A549 (cell line): Measurements from ENCODE around the gene SNRNP70. TPM values are rescaled to one million over a fixed set of nuclear protein-coding genes. Genes with fewer than 3 reads are reported as not detected.

Source experiments
- ATAC-seq, 2 experiments: fragments of 200-7000 bp in 1 of 2; fragments of >200 bp in 1 of 2; cut with Nextera tagmentation in 1 of 2; cut with Tn5 transposase in 1 of 2; 3 replicates each; pipeline versions ENCODE4 v1.8.0 to v1.9.1; 2018 to 2020; ENCODE audit warnings: mild to moderate bottlenecking in 1 of 2, moderate library complexity in 1 of 2
- CTCF ChIA-PET: fragments of 300-600 bp; sonication (Branson Sonifier 250); formaldehyde crosslinking; extraction: SDS; loops from one replicate; lab custom pipeline; 2021; ENCODE audit warnings: antibody characterized with exemption, inconsistent platforms; lab: Yijun Ruan, JAX
- POLR2A ChIA-PET: fragments of 350-600 bp; formaldehyde crosslinking; extraction: SDS; loops from one replicate; lab custom pipeline; 2021; ENCODE audit warnings: antibody characterized with exemption, inconsistent platforms; lab: Yijun Ruan, JAX
- DNase-seq, 2 experiments: peaks; one replicate each; pipeline versions ENCODE4 v3.0.0 to v3.0.0-alpha.2; 2011 to 2016; ENCODE audit warnings: low read depth in 1 of 2, low spot score in 1 of 2
- FAIRE-seq: peaks from 2 replicates; lab custom pipeline; 2011; peaks lifted over from hg19 to GRCh38; lab: Jason Lieb, UNC
- H3K27ac ChIP-seq, 2 experiments: fragments of >200 bp; sonication (Bioruptor Twin); formaldehyde crosslinking; 3 replicates each; pipeline ENCODE4 v1.5.1; 2016 to 2017
- H3K4me1 ChIP-seq: fragments of >200 bp; sonication (Bioruptor Twin); formaldehyde crosslinking; 3 replicates; pipeline ENCODE4 v1.6.1; 2016
- H3K4me2 ChIP-seq: fragments of >200 bp; sonication (Bioruptor Twin); formaldehyde crosslinking; 3 replicates; pipeline ENCODE4 v1.6.1; 2016
- H3K4me3 ChIP-seq: fragments of >200 bp; sonication (Bioruptor Twin); formaldehyde crosslinking; 3 replicates; pipeline ENCODE4 v1.5.1; 2016
- H3K9me3 ChIP-seq: fragments of >200 bp; sonication (Bioruptor Twin); formaldehyde crosslinking; 3 replicates; pipeline ENCODE4 v1.6.1; 2016
- CHD2 ChIP-seq: fragments of 150-350 bp; IDR thresholded peaks from 2 replicates; pipeline ENCODE4 v1.6.1; 2014; ENCODE audit warnings: low read length; ENCODE audit not compliant: partially characterized antibody
- EHF ChIP-seq: fragments of 250-450 bp; sonication (Bioruptor Pico); IDR thresholded peaks from 2 replicates; pipeline ENCODE4 v1.5.0; 2020; ENCODE audit warnings: mild to moderate bottlenecking
- EP300 ChIP-seq, 2 experiments: fragments of >200 bp; sonication (Bioruptor Twin); formaldehyde crosslinking; IDR thresholded peaks; 2 replicates in 1 of 2; 3 replicates in 1 of 2; pipeline ENCODE4 v1.6.1; 2016 to 2017
- ESRRA ChIP-seq: fragments of 150-350 bp; IDR thresholded peaks from 2 replicates; pipeline ENCODE4 v1.6.1; 2014; ENCODE audit warnings: mild to moderate bottlenecking, low read length, borderline replicate concordance
- FOXS1 ChIP-seq: fragments of 250-450 bp; sonication (Bioruptor Pico); IDR thresholded peaks from 2 replicates; pipeline ENCODE4 v1.5.0; 2020; ENCODE audit warnings: mild to moderate bottlenecking, moderate library complexity
- GATA3 ChIP-seq: IDR thresholded peaks from 2 replicates; pipeline ENCODE4 v1.6.1; 2012; ENCODE audit warnings: borderline replicate concordance
- HDAC2 ChIP-seq: fragments of 200-600 bp; sonication (generic); IDR thresholded peaks from 2 replicates; pipeline ENCODE4 v1.6.1; 2016
- HEYL ChIP-seq: fragments of 250-450 bp; sonication (Bioruptor Pico); IDR thresholded peaks from 2 replicates; pipeline ENCODE4 v1.8.0; 2021; ENCODE audit warnings: mild to moderate bottlenecking, moderate library complexity
- HOXA7 ChIP-seq: fragments of 250-450 bp; sonication (Bioruptor Pico); IDR thresholded peaks from 2 replicates; pipeline ENCODE4 v1.5.0; 2020; ENCODE audit warnings: mild to moderate bottlenecking, moderate library complexity
- HOXB13 ChIP-seq: fragments of 250-450 bp; sonication (Bioruptor Pico); IDR thresholded peaks from 2 replicates; pipeline ENCODE4 v1.5.0; 2020; ENCODE audit warnings: low read depth, mild to moderate bottlenecking, moderate library complexity
- KDM1A ChIP-seq: fragments of 200-600 bp; sonication (generic); IDR thresholded peaks from 2 replicates; pipeline ENCODE4 v1.6.1; 2016; ENCODE audit warnings: low read depth, mild to moderate bottlenecking
- NPAS2 ChIP-seq: fragments of 250-450 bp; sonication (Bioruptor Pico); IDR thresholded peaks from 2 replicates; pipeline ENCODE4 v1.8.0; 2022; ENCODE audit warnings: mild to moderate bottlenecking, moderate library complexity, borderline replicate concordance
- NR3C1 ChIP-seq: fragments of >200 bp; sonication (Bioruptor Twin); formaldehyde crosslinking; IDR thresholded peaks from 3 replicates; pipeline ENCODE4 v1.6.1; 2017
- POLR2A ChIP-seq: IDR thresholded peaks from 2 replicates; pipeline ENCODE4 v1.6.1; 2012; ENCODE audit warnings: mild to moderate bottlenecking, low read length
- POLR2AphosphoS2 ChIP-seq: conservative IDR thresholded peaks from 2 replicates; pipeline ENCODE4 v1.6.1; 2012; ENCODE audit warnings: low read length, improper control_type of control experiment, inconsistent platforms
- RAD21 ChIP-seq, 2 experiments: fragments of >200 bp in 1 of 2; sonication (Bioruptor Twin) in 1 of 2; formaldehyde crosslinking in 1 of 2; IDR thresholded peaks in 1 of 2; conservative IDR thresholded peaks in 1 of 2; 2 replicates in 1 of 2; 3 replicates in 1 of 2; pipeline ENCODE4 v1.6.1; 2012 to 2018; ENCODE audit warnings: inconsistent platforms in 1 of 2
- RARB ChIP-seq: fragments of 250-450 bp; sonication (Bioruptor Pico); IDR thresholded peaks from 2 replicates; pipeline ENCODE4 v1.8.0; 2021; ENCODE audit warnings: mild to moderate bottlenecking, moderate library complexity
- RCOR1 ChIP-seq: fragments of 150-350 bp; IDR thresholded peaks from 2 replicates; pipeline ENCODE4 v1.6.1; 2014; ENCODE audit warnings: antibody characterized with exemption, low read length, low read depth
- RFX5 ChIP-seq: fragments of 450-650 bp; IDR thresholded peaks from 2 replicates; pipeline ENCODE4 v1.7.1; 2014; ENCODE audit warnings: antibody characterized with exemption, mild to moderate bottlenecking, moderate library complexity
- RNF2 ChIP-seq: fragments of 200-600 bp; sonication (generic); IDR thresholded peaks from 2 replicates; pipeline ENCODE4 v1.6.1; 2016; ENCODE audit warnings: low read depth, mild to moderate bottlenecking, antibody characterized with exemption, moderate library complexity, borderline replicate concordance
- TFCP2L1 ChIP-seq: fragments of 250-450 bp; sonication (Bioruptor Pico); IDR thresholded peaks from 2 replicates; pipeline ENCODE4 v1.5.0; 2021; ENCODE audit warnings: mild to moderate bottlenecking
- ZFP36 ChIP-seq: fragments of 450-650 bp; IDR thresholded peaks from 2 replicates; pipeline ENCODE4 v1.6.1; 2014; ENCODE audit warnings: borderline replicate concordance; ENCODE audit not compliant: partially characterized antibody
- ZNF302 ChIP-seq: fragments of 250-450 bp; sonication (Bioruptor Pico); IDR thresholded peaks from 2 replicates; pipeline ENCODE4 v1.9.0; 2021; ENCODE audit warnings: inconsistent platforms, mild to moderate bottlenecking, moderate library complexity
- WGBS: methylation state at CpG from one replicate; pipeline ENCODE4 v1.1.6; 2017; ENCODE audit errors: missing lambda C conversion rate; 5-methylcytosine and 5-hydroxymethylcytosine counted together
- polyA minus RNA-seq: library from RNA; depleted of rRNA, polyadenylated mRNA; stranded (reverse); fragments of >200 nt; gene quantifications from 2 replicates; pipeline ENCODE4 v1.2.3, GENCODE V29; 2011; rRNA and poly(A)+ RNA removed
- polyA plus RNA-seq, 4 experiments: library from polyadenylated mRNA; depleted of rRNA in 3 of 4; stranded (reverse); fragments of >200 nt; fragmentation: RNase III in 1 of 4; extraction: RNeasy Plus Mini Kit Qiagen cat#74134 plus additional on column Dnase treatment in 1 of 4; gene quantifications; 2 replicates in 3 of 4; 3 replicates in 1 of 4; pipeline ENCODE4 v1.2.3, GENCODE V29; 2011 to 2017
- TF ChIP-seq, protein P1 (sequence below): fragments of >200 bp; sonication (Bioruptor Twin); formaldehyde crosslinking; IDR thresholded peaks from 3 replicates; pipeline ENCODE4 v1.6.1; 2016
- TF ChIP-seq, protein P2 (sequence below): fragments of >200 bp; sonication (Bioruptor Twin); formaldehyde crosslinking; IDR thresholded peaks from 3 replicates; pipeline ENCODE4 v1.5.1; 2016
- TF ChIP-seq, protein P3 (sequence below): fragments of 450-650 bp; IDR thresholded peaks from 2 replicates; pipeline ENCODE4 v1.6.1; 2014; ENCODE audit warnings: antibody characterized with exemption
- TF ChIP-seq, protein P4 (sequence below): fragments of 250-450 bp; sonication (Bioruptor Pico); IDR thresholded peaks from 2 replicates; pipeline ENCODE4 v1.5.0; 2021; ENCODE audit warnings: mild to moderate bottlenecking, moderate library complexity, borderline replicate concordance
- TF ChIP-seq, protein P5 (sequence below): IDR thresholded peaks from 2 replicates; pipeline ENCODE4 v1.6.1; 2012
- TF ChIP-seq, protein P6 (sequence below): fragments of >200 bp; sonication (Bioruptor Twin); formaldehyde crosslinking; IDR thresholded peaks from 2 replicates; pipeline ENCODE4 v1.6.1; 2016
- TF ChIP-seq, protein P7 (sequence below): fragments of 150-350 bp; IDR thresholded peaks from 2 replicates; pipeline ENCODE4 v1.6.1; 2014; ENCODE audit warnings: low read depth, mild to moderate bottlenecking, low read length

The SNRNP70 gene, protein sequence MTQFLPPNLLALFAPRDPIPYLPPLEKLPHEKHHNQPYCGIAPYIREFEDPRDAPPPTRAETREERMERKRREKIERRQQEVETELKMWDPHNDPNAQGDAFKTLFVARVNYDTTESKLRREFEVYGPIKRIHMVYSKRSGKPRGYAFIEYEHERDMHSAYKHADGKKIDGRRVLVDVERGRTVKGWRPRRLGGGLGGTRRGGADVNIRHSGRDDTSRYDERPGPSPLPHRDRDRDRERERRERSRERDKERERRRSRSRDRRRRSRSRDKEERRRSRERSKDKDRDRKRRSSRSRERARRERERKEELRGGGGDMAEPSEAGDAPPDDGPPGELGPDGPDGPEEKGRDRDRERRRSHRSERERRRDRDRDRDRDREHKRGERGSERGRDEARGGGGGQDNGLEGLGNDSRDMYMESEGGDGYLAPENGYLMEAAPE
- polyA plus RNA-seq (2011; rRNA removed) = 214 and 220 TPM in 2 replicates
- 597 and 680 TPM in 2 replicates for polyA plus RNA-seq (2012; cell fraction: cytosol; rRNA removed)
- polyA plus RNA-seq (2012; cell fraction: nucleus; rRNA removed) = 1,091 and 1,335 TPM in 2 replicates
- 338 to 350 TPM (median 342 TPM) in 3 replicates for polyA plus RNA-seq (2017; fragmentation: RNase III; extraction: RNeasy Plus Mini Kit Qiagen cat#74134 plus additional on column Dnase treatment)
- 126 and 131 TPM in 2 replicates for polyA minus RNA-seq

DNA sequence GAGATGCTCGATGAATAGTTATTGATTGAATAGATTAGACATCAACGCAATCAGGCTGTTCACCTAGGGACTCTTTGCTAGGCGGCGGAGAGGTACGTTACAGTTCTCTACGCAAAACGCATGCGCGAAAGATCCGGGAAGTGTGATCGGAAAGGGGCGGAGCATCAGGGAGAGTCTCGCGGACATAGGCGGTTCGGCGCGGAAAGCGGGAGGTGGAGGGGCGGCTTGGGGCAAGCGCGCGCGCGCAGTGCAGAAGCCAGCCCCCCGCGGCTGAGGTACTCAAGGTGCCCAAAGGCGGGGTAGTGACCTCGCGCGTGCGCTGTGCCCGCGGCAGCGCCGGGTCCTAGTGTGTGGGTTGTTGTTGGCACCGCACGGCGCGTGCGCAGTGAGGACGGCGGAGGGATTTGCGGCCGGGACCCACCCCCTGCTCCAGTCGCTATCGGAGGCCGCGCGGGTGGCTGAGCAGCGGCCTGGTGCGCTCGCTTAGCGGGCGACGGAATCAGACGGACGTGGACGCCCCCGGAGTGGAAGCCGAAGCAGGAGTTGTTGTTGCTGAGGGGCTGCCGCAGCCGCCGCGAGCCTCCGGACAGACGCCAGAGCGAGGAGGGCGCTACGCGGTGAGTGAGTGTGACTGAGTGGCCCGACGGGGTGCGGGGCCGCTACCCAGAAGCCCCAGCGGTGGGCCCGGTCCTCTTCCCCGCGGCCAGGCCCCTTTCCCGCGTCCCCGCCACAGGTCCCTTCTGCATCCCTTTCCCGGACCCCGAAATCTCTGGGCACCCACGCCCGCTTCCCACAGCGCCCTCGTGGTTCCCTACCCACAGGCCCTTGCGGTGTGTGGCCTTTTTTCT lies at the start of gene SNRNP70:
TSS of gene SNRNP70 (plus strand) at position 432 of the 848 bp plus-strand sequence. CDS start 964 bp downstream, outside the sequence.
- ATAC-seq = peak; percentile 94 to 95
- FAIRE-seq = peak; percentile 97
- ChIA-PET CTCF (interaction anchor here (0.7 to 3.9 kb wide), 5 partner anchors 10 to 123 kb away, joined by 3 to 58 read pairs (median 9); no protein-coding TSS in a partner anchor), POLR2A (no interaction called here)
- Histone ChIP-seq H3K4me1 (peaks cover 20% of the 10 kb centered on the region), H3K4me3 (peak within 1 kb of the TSS; percentile 73), H3K9me3 (no peaks in the 10 kb centered on the region), H3K4me2 (peak within 1 kb of the TSS; percentile 96), H3K27ac (peak within 1 kb of the TSS; percentile 88 to 91)
- WGBS = 2% methylated on average over 58 of the region's 89 CpGs
- peak; percentile 100 for DNase-seq
- no peak for TF ChIP-seq EHF (CRISPR knock-in tag)
- no peak for TF ChIP-seq ESRRA
- TF ChIP-seq ZFP36 = no peak
- TF ChIP-seq, protein P1, sequence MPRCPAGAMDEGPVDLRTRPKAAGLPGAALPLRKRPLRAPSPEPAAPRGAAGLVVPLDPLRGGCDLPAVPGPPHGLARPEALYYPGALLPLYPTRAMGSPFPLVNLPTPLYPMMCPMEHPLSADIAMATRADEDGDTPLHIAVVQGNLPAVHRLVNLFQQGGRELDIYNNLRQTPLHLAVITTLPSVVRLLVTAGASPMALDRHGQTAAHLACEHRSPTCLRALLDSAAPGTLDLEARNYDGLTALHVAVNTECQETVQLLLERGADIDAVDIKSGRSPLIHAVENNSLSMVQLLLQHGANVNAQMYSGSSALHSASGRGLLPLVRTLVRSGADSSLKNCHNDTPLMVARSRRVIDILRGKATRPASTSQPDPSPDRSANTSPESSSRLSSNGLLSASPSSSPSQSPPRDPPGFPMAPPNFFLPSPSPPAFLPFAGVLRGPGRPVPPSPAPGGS = peak; percentile 97
- no peak for TF ChIP-seq ZNF302
- no peak for TF ChIP-seq KDM1A
- no peak for TF ChIP-seq TFCP2L1 (CRISPR knock-in tag)
- no peak for TF ChIP-seq RARB (CRISPR knock-in tag)
- TF ChIP-seq, protein P2, sequence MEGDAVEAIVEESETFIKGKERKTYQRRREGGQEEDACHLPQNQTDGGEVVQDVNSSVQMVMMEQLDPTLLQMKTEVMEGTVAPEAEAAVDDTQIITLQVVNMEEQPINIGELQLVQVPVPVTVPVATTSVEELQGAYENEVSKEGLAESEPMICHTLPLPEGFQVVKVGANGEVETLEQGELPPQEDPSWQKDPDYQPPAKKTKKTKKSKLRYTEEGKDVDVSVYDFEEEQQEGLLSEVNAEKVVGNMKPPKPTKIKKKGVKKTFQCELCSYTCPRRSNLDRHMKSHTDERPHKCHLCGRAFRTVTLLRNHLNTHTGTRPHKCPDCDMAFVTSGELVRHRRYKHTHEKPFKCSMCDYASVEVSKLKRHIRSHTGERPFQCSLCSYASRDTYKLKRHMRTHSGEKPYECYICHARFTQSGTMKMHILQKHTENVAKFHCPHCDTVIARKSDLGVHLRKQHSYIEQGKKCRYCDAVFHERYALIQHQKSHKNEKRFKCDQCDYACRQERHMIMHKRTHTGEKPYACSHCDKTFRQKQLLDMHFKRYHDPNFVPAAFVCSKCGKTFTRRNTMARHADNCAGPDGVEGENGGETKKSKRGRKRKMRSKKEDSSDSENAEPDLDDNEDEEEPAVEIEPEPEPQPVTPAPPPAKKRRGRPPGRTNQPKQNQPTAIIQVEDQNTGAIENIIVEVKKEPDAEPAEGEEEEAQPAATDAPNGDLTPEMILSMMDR = no peak
- TF ChIP-seq, protein P3, sequence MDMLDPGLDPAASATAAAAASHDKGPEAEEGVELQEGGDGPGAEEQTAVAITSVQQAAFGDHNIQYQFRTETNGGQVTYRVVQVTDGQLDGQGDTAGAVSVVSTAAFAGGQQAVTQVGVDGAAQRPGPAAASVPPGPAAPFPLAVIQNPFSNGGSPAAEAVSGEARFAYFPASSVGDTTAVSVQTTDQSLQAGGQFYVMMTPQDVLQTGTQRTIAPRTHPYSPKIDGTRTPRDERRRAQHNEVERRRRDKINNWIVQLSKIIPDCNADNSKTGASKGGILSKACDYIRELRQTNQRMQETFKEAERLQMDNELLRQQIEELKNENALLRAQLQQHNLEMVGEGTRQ = no peak; the same call in 1 of the 2 replicates
- TF ChIP-seq EP300 (IDR thresholded peaks at IDR 0.05) = no peak
- no peak for TF ChIP-seq RCOR1
- TF ChIP-seq NPAS2 = no peak
- TF ChIP-seq RFX5 = no peak
- TF ChIP-seq POLR2AphosphoS2 = no peak
- TF ChIP-seq, protein P4, sequence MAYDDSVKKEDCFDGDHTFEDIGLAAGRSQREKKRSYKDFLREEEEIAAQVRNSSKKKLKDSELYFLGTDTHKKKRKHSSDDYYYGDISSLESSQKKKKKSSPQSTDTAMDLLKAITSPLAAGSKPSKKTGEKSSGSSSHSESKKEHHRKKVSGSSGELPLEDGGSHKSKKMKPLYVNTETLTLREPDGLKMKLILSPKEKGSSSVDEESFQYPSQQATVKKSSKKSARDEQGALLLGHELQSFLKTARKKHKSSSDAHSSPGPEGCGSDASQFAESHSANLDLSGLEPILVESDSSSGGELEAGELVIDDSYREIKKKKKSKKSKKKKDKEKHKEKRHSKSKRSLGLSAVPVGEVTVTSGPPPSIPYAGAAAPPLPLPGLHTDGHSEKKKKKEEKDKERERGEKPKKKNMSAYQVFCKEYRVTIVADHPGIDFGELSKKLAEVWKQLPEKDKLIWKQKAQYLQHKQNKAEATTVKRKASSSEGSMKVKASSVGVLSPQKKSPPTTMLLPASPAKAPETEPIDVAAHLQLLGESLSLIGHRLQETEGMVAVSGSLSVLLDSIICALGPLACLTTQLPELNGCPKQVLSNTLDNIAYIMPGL (CRISPR knock-in tag) = peak; percentile 95
- peak; percentile 88 for TF ChIP-seq CHD2
- TF ChIP-seq GATA3 = peak; percentile 44; the same call in 1 of the 2 replicates
- no peak for TF ChIP-seq FOXS1 (CRISPR knock-in tag)
- no peak for TF ChIP-seq RNF2
- TF ChIP-seq, protein P5, sequence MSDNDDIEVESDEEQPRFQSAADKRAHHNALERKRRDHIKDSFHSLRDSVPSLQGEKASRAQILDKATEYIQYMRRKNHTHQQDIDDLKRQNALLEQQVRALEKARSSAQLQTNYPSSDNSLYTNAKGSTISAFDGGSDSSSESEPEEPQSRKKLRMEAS = peak; percentile 96
- TF ChIP-seq, protein P6, sequence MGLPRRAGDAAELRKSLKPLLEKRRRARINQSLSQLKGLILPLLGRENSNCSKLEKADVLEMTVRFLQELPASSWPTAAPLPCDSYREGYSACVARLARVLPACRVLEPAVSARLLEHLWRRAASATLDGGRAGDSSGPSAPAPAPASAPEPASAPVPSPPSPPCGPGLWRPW = no peak
- TF ChIP-seq HDAC2 = no peak
- TF ChIP-seq, protein P7, sequence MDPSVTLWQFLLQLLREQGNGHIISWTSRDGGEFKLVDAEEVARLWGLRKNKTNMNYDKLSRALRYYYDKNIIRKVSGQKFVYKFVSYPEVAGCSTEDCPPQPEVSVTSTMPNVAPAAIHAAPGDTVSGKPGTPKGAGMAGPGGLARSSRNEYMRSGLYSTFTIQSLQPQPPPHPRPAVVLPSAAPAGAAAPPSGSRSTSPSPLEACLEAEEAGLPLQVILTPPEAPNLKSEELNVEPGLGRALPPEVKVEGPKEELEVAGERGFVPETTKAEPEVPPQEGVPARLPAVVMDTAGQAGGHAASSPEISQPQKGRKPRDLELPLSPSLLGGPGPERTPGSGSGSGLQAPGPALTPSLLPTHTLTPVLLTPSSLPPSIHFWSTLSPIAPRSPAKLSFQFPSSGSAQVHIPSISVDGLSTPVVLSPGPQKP = no peak
- TF ChIP-seq NR3C1 = no peak
- peak; percentile 44; the same call in 1 of the 2 replicates for TF ChIP-seq HOXA7 (CRISPR knock-in tag)
- no peak for TF ChIP-seq HOXB13
- no peak for TF ChIP-seq RAD21 (conservative IDR thresholded peaks at IDR 0.05 in 1 of 2, IDR thresholded peaks at IDR 0.05 in 1 of 2)
- TF ChIP-seq POLR2A = peak; percentile 94
- no peak for TF ChIP-seq HEYL (CRISPR knock-in tag)
